ENCODE measurements around the gene KLF1.

Gene KLF1

GRCh38 chr19:12838182-12838885 lies 48.7 kb downstream of the KLF1 start, which contains the start of gene MAST1:
Gene MAST1, plus strand, starts transcription at chr19:12838515. Its CDS starts 58 bp downstream, at chr19:12838573.
- no peak for TF ChIP-seq Cebpa-rat (IDR thresholded peaks at IDR 0.05)
- peaks cover 51% of the 10 kb centered on the region for H3K4me1 ChIP-seq
- peak within 1 kb of the TSS; percentile 66 for H3K4me3 ChIP-seq
- H3K27ac ChIP-seq, result no peak within 1 kb of the TSS
- no peaks in the 10 kb centered on the region for H3K9me3 ChIP-seq
- no peaks in the 10 kb centered on the region for H3K36me3 ChIP-seq
- H3K9ac ChIP-seq, result no peak within 1 kb of the TSS
- peaks cover 95% of the 10 kb centered on the region for H3K27me3 ChIP-seq
- peak within 1 kb of the TSS; percentile 83 for H3K4me2 ChIP-seq
- peaks cover 62% of the 10 kb centered on the region for H4K20me1 ChIP-seq

GRCh38 chr19:12837225-12837624 lies 49.8 kb downstream of the KLF1 start:
- Histone ChIP-seq H3K9me3 (no peaks in the 10 kb centered on the region), H4K20me1 (peaks cover 71% of the 10 kb centered on the region), H3K4me1 (peaks cover 60% of the 10 kb centered on the region), H3K36me3 (no peaks in the 10 kb centered on the region), H3K4me3 (no peak overlapping the region), H3K27me3 (peaks cover 98% of the 10 kb centered on the region), H3K9ac (no peak overlapping the region), H3K4me2 (no peak overlapping the region), H3K27ac (no peak overlapping the region)
- TF ChIP-seq Cebpa-rat (IDR thresholded peaks at IDR 0.05), result no peak

GRCh38 chr19:12836529-12836863 lies 50.5 kb downstream of the KLF1 start:
- Histone ChIP-seq H3K36me3 (no peaks in the 10 kb centered on the region), H3K27me3 (peaks cover 95% of the 10 kb centered on the region), H3K4me3 (0 out of 2 replicates have a peak overlapping the region, but pooled peaks have one; percentile 10), H3K27ac (no peak overlapping the region), H4K20me1 (peaks cover 67% of the 10 kb centered on the region), H3K9ac (no peak overlapping the region), H3K4me2 (no peak overlapping the region), H3K9me3 (no peaks in the 10 kb centered on the region), H3K4me1 (peaks cover 60% of the 10 kb centered on the region)
- TF ChIP-seq Cebpa-rat (IDR thresholded peaks at IDR 0.05), result no peak

GRCh38 chr19:12834976-12835757 lies 51.8 kb downstream of the KLF1 start:
- Histone ChIP-seq H3K9ac (no peak overlapping the region), H3K36me3 (no peaks in the 10 kb centered on the region), H3K9me3 (no peaks in the 10 kb centered on the region), H3K4me1 (peaks cover 47% of the 10 kb centered on the region), H3K4me3 (peak overlapping the region; percentile 74), H3K27ac (no peak overlapping the region), H3K27me3 (peaks cover 87% of the 10 kb centered on the region), H3K4me2 (peak overlapping the region; percentile 99; the same call in 1 of the 2 replicates), H4K20me1 (peaks cover 60% of the 10 kb centered on the region)
- TF ChIP-seq Cebpa-rat (IDR thresholded peaks at IDR 0.05), result no peak

- Histone ChIP-seq H3K9ac (peak within 1 kb of the TSS; percentile 17; the same call in 1 of the 2 replicates), H3K4me3 (peak within 1 kb of the TSS; percentile 74), H3K36me3 (no peaks in the 10 kb centered on the region), H3K4me1 (peaks cover 47% of the 10 kb centered on the region), H3K27me3 (peaks cover 84% of the 10 kb centered on the region), H3K4me2 (peak within 1 kb of the TSS; percentile 99), H3K27ac (no peak within 1 kb of the TSS), H3K9me3 (no peaks in the 10 kb centered on the region), H4K20me1 (peaks cover 60% of the 10 kb centered on the region)
- TF ChIP-seq Cebpa-rat (IDR thresholded peaks at IDR 0.05), result no peak
These were observed 52.4 kb downstream of the KLF1 start, which contains the start of gene RTBDN for GRCh38 chr19:12834566-12834943. Gene RTBDN, minus strand, starts transcription at chr19:12834579. Its CDS starts 4,600 bp downstream, at chr19:12829979.

Data from BLaER1 (cell line).